Panc1 (cell line): ENCODE measurements around the gene EPHB1. TPM values are rescaled to one million over a fixed set of nuclear protein-coding genes. Genes with fewer than 3 reads are reported as not detected.

Source experiments
- ATAC-seq: fragments of 200-7000 bp; cut with Tn5 transposase; 2 replicates; pipeline ENCODE4 v1.9.1; 2020; ENCODE audit warnings: mild to moderate bottlenecking, moderate library complexity
- BruUV-seq: library from RNA; stranded (reverse); fragments of 400-500 nt; replicated peaks from 2 replicates; lab custom pipeline; 2021; lab: Mats Ljungman, UMichigan
- CTCF ChIA-PET: fragments of 300-600 bp; sonication (Branson Sonifier 250); formaldehyde crosslinking; loops from one replicate; lab custom pipeline; 2022; ENCODE audit warnings: antibody characterized with exemption; lab: Charles Lee
- POLR2A ChIA-PET: fragments of 300-600 bp; sonication (Branson Sonifier 250); formaldehyde crosslinking; loops from one replicate; lab custom pipeline; 2022; ENCODE audit warnings: antibody characterized with exemption; lab: Charles Lee
- DNase-seq: peaks from one replicate; pipeline ENCODE4 v3.0.0-alpha.2; 2010; ENCODE audit warnings: low read depth, low spot score
- H3K27ac ChIP-seq: 2 replicates; pipeline ENCODE4 v1.5.1; 2011; ENCODE audit warnings: mild to moderate bottlenecking, low read length, inconsistent platforms
- H3K27me3 ChIP-seq: fragments of 200-500 bp; sonication (Bioruptor generic); 2 replicates; pipeline ENCODE4 v1.6.0; 2014; ENCODE audit warnings: low read length, inconsistent platforms; ENCODE audit not compliant: control insufficient read depth, insufficient read depth
- H3K36me3 ChIP-seq: fragments of 200-500 bp; sonication (Bioruptor generic); 2 replicates; pipeline ENCODE4 v1.5.1; 2014; ENCODE audit warnings: inconsistent platforms, mild to moderate bottlenecking, low read length, moderate library complexity; ENCODE audit not compliant: control insufficient read depth, insufficient read depth
- H3K4me1 ChIP-seq: 2 replicates; pipeline ENCODE4 v1.5.1; 2011; ENCODE audit warnings: inconsistent platforms, mild to moderate bottlenecking, low read length, moderate library complexity; ENCODE audit not compliant: control insufficient read depth, insufficient read depth
- H3K4me3 ChIP-seq, 2 experiments: 2 replicates each; pipeline ENCODE4 v1.5.1; 2011 to 2012; ENCODE audit warnings: low read depth in 2 of 2, low read length in 2 of 2, mild to moderate bottlenecking in 2 of 2, inconsistent platforms in 1 of 2, moderate library complexity in 1 of 2
- H3K9me3 ChIP-seq: fragments of 200-500 bp; sonication (Bioruptor generic); 2 replicates; pipeline ENCODE4 v1.5.1; 2014; ENCODE audit warnings: low read depth, mild to moderate bottlenecking, inconsistent platforms, low read length, moderate library complexity; ENCODE audit not compliant: control insufficient read depth, insufficient read depth
- CTCF ChIP-seq: fragments of 450-650 bp; IDR thresholded peaks from 2 replicates; pipeline ENCODE4 v1.5.1; 2017; ENCODE audit warnings: mild to moderate bottlenecking
- POLR2AphosphoS5 ChIP-seq: IDR thresholded peaks from 2 replicates; pipeline ENCODE4 v1.6.1; 2012; ENCODE audit warnings: mild to moderate bottlenecking, low read depth, low read length, moderate library complexity
- REST ChIP-seq, 2 experiments: IDR thresholded peaks; 2 replicates each; pipeline ENCODE4 v1.6.1; 2011 to 2012; ENCODE audit warnings: low read depth in 2 of 2, control low read depth in 1 of 2, low read length in 1 of 2, mild to moderate bottlenecking in 1 of 2, moderate library complexity in 1 of 2; ENCODE audit not compliant: insufficient read depth in 1 of 2
- SIN3A ChIP-seq: IDR thresholded peaks from 2 replicates; pipeline ENCODE4 v1.6.1; 2012; ENCODE audit warnings: low read depth, mild to moderate bottlenecking, low read length, moderate library complexity, borderline replicate concordance; ENCODE audit not compliant: insufficient read depth
- TCF7L2 ChIP-seq: IDR thresholded peaks from 2 replicates; pipeline ENCODE4 v1.6.1; 2011; ENCODE audit warnings: mild to moderate bottlenecking, low read depth, low read length, inconsistent platforms
- in situ Hi-C: cut with HindIII; loops from 2 replicates; pipeline ENCODE4 v1.10.0; 2016; ENCODE audit warnings: low sequenced_read_pairs, low pct_unique_long_range_greater_than_20kb
- intact Hi-C: fragments of 100-400 bp; cut with micrococcal nuclease; formaldehyde crosslinking; loops from one replicate; pipeline ENCODE4 v1.10.0; 2022; ENCODE audit not compliant: unreplicated experiment
- total RNA-seq: library from RNA; stranded (reverse); gene quantifications from one replicate; pipeline ENCODE4 v1.2.1, GENCODE V29; 2021; ENCODE audit not compliant: unreplicated experiment

Gene EPHB1
- total RNA-seq, 1 experiment from 2014 or later = 0.46 TPM

GRCh38 chr3:134755821-134756220, 39.2 kb upstream of the EPHB1 start:
- no peak for TF ChIP-seq REST (IDR thresholded peaks at IDR 0.05; ENCODE audit: insufficient read depth in 1 of 2, low read depth in 2 of 2, low read length in 1 of 2)
- no peaks in the 10 kb centered on the region for H3K9me3 ChIP-seq

GRCh38 chr3:134757549-134758069, 37.5 kb upstream of the EPHB1 start:
- TF ChIP-seq POLR2AphosphoS5 = no peak
- no peak for TF ChIP-seq TCF7L2
- no peak for TF ChIP-seq REST (IDR thresholded peaks at IDR 0.05; ENCODE audit: insufficient read depth in 1 of 2, low read depth in 2 of 2, low read length in 1 of 2)
- TF ChIP-seq SIN3A = no peak
- TF ChIP-seq CTCF = no peak
- intact Hi-C loops = no loop called here
- Histone ChIP-seq H3K4me1 (no peaks in the 10 kb centered on the region), H3K27ac (no peak overlapping the region), H3K36me3 (no peaks in the 10 kb centered on the region), H3K27me3 (peaks cover 18% of the 10 kb centered on the region), H3K4me3 (no peak overlapping the region), H3K9me3 (no peaks in the 10 kb centered on the region)
- CTCF ChIA-PET = no interaction called here
- BruUV-seq = no TSS peak
- DNase-seq (no peak), ATAC-seq (no peak)
- in situ Hi-C loops = no loop called here
- POLR2A ChIA-PET = no interaction called here

More at GRCh38 chr3:134755821-134756220, 39.2 kb upstream of the EPHB1 start:
- BruUV-seq = no TSS peak
- no peak for ATAC-seq
- intact Hi-C loops (no loop called here), in situ Hi-C loops (no loop called here)
- no peak for DNase-seq
- no peaks in the 10 kb centered on the region for H3K36me3 ChIP-seq
- no peak overlapping the region for H3K4me3 ChIP-seq
- ChIA-PET CTCF (interaction anchor here (0.9 to 1.0 kb wide), 2 partner anchors 16 to 155 kb away, joined by 3 read pairs; no protein-coding TSS in a partner anchor), POLR2A (no interaction called here)
- peaks cover 18% of the 10 kb centered on the region for H3K27me3 ChIP-seq
- no peak overlapping the region for H3K27ac ChIP-seq
- no peaks in the 10 kb centered on the region for H3K4me1 ChIP-seq
